Body of pancreas (tissue), 4 donors: ENCODE measurements around the gene DYRK3.

Experiments
- CTCF ChIP-seq, 7 experiments: fragments of 450-650 bp in 4 of 7; fragments of 200-600 bp in 3 of 7; sonication (generic) in 3 of 7; IDR thresholded peaks; one replicate each; pipeline ENCODE4 v1.5.1; 2016 to 2019; ENCODE audit warnings: antibody characterized with exemption in 7 of 7
- POLR2A ChIP-seq, 3 donors: fragments of 450-650 bp; IDR thresholded peaks; one replicate each; pipeline ENCODE4 v1.6.1; 2016; ENCODE audit warnings: antibody characterized with exemption in 3 of 3, mild to moderate bottlenecking in 2 of 3

DNA sequence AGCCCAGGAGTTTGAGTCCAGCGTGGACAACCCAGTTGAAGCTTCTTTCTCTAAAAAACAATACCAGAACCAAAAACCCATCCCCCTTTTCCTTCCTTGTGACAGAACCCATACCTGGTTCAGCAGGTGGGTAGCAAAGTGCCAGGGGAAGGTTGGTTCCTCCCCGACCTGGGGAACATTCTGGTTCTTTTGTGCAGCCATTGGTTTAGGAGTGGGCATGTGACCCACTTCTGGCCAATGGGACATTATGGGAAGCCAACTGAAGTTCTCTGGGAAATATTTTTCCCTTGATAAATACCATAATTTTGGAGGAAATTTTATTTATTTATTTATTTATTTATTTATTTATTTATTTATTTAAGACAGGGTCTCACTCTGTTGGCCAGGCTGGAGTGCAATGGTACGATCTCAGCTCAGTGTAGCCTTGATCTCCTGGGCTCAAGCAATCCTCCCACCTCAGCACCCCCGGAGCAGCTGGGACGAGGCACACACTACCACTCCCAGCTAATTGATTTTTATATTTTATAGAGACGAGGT is 33.6 kb downstream of the DYRK3 start:
- no peak for TF ChIP-seq CTCF (IDR thresholded peaks at IDR 0.05)
- no peak for TF ChIP-seq POLR2A (IDR thresholded peaks at IDR 0.05)
